Urinary bladder (tissue), 4 donors: ENCODE data around the gene DHRSX. TPM values are rescaled to one million over a fixed set of nuclear protein-coding genes. Genes with fewer than 3 reads are reported as not detected.
"Not testable (repeated sequence)": the region's sequence is repeated elsewhere in the genome, so short reads cannot be mapped to it uniquely, and the experiment has no call there.

Source experiments
- DNase-seq: peaks from one replicate; pipeline ENCODE4 v3.0.0-alpha.2; 2015; ENCODE audit errors: extremely low spot score
- H3K27ac ChIP-seq: one replicate; pipeline ENCODE4 v1.5.1; 2013; ENCODE audit warnings: low read depth, mild to moderate bottlenecking, moderate library complexity
- H3K36me3 ChIP-seq: one replicate; pipeline ENCODE4 v1.6.1; 2013; ENCODE audit warnings: mild to moderate bottlenecking, moderate library complexity; ENCODE audit not compliant: insufficient read depth
- H3K4me1 ChIP-seq: one replicate; pipeline ENCODE4 v1.6.1; 2013; ENCODE audit warnings: mild to moderate bottlenecking, moderate library complexity; ENCODE audit not compliant: insufficient read depth
- H3K4me3 ChIP-seq: one replicate; pipeline ENCODE4 v1.5.1; 2013; ENCODE audit warnings: low read depth, low read length
- WGBS: extraction: QIAGEN DNeasy Blood & Tissue Kit; methylation state at CpG from one replicate; pipeline ENCODE4 v1.1.7; 2013; 5-methylcytosine and 5-hydroxymethylcytosine counted together
- polyA plus RNA-seq: library from polyadenylated mRNA; stranded (reverse); fragments of 200-250 nt; gene quantifications from one replicate; pipeline ENCODE4 v1.2.3, GENCODE V29; 2013
- total RNA-seq: library from RNA; depleted of rRNA; stranded (reverse); fragments of >200 nt; gene quantifications from one replicate; pipeline ENCODE4 v1.2.3, GENCODE V29; 2014
- donor health status: healthy with polysubstance abuse.
- donor health status: healthy.

DHRSX gene
- total and polyA plus RNA-seq, 2 donors: 17.3 to 19.9 TPM

GRCh38 chrX:2484256-2484655 is 16.5 kb downstream of the DHRSX start:
- Histone ChIP-seq H3K4me1 (no peaks in the 10 kb centered on the region), H3K36me3 (no peaks in the 10 kb centered on the region), H3K4me3 (no peak overlapping the region), H3K27ac (no peak overlapping the region)
- no peak for DNase-seq
- WGBS: 27% methylated on average over 12 of the region's 12 CpGs

GRCh38 chrX:2483398-2484060 is 17.2 kb downstream of the DHRSX start:
- DNase-seq: no peak
- H3K36me3 ChIP-seq: no peaks in the 10 kb centered on the region
- H3K4me1 ChIP-seq: no peaks in the 10 kb centered on the region
- no peak overlapping the region for H3K4me3 ChIP-seq
- WGBS: 65% methylated on average over 16 of the region's 16 CpGs
- no peak overlapping the region for H3K27ac ChIP-seq

- not testable (repeated sequence) for H3K27ac ChIP-seq, H3K4me1 ChIP-seq, DNase-seq, H3K36me3 ChIP-seq, H3K4me3 ChIP-seq
- WGBS: 83% methylated on average over 12 of the region's 12 CpGs
Observed at GRCh38 chrX:2481597-2481996, 19.2 kb downstream of the DHRSX start.

GRCh38 chrX:2479982-2480381 is 20.8 kb downstream of the DHRSX start:
- H3K27ac ChIP-seq, H3K36me3 ChIP-seq, H3K4me3 ChIP-seq, DNase-seq, H3K4me1 ChIP-seq: not testable (repeated sequence)
- 90% methylated on average over 5 of the region's 5 CpGs for WGBS

- Histone ChIP-seq H3K27ac (no peak overlapping the region), H3K4me3 (no peak overlapping the region), H3K4me1 (no peaks in the 10 kb centered on the region), H3K36me3 (no peaks in the 10 kb centered on the region)
- whole genome bisulfite sequencing: 96% methylated on average over 15 of the region's 15 CpGs
- DNase-seq: no peak
Observed at GRCh38 chrX:2479420-2479780, 21.4 kb downstream of the DHRSX start.

GRCh38 chrX:2478546-2479419 is 22.0 kb downstream of the DHRSX start:
- Histone ChIP-seq H3K27ac (no peak overlapping the region), H3K4me1 (no peaks in the 10 kb centered on the region), H3K4me3 (no peak overlapping the region), H3K36me3 (no peaks in the 10 kb centered on the region)
- 90% methylated on average over 21 of the region's 21 CpGs for WGBS
- no peak for DNase-seq

GRCh38 chrX:2477313-2477712 is 23.5 kb downstream of the DHRSX start:
- DNase-seq, H3K4me1 ChIP-seq, H3K36me3 ChIP-seq, H3K4me3 ChIP-seq, H3K27ac ChIP-seq: not testable (repeated sequence)
- WGBS: 92% methylated on average over 11 of the region's 11 CpGs

- Histone ChIP-seq H3K36me3 (no peaks in the 10 kb centered on the region), H3K4me3 (no peak overlapping the region), H3K27ac (no peak overlapping the region), H3K4me1 (no peaks in the 10 kb centered on the region)
- 87% methylated on average over 18 of the region's 18 CpGs for WGBS
- DNase-seq: no peak
Observed at GRCh38 chrX:2474963-2475726, 25.6 kb downstream of the DHRSX start.

GRCh38 chrX:2474280-2474962 is 26.4 kb downstream of the DHRSX start:
- Histone ChIP-seq H3K4me1 (no peaks in the 10 kb centered on the region), H3K27ac (no peak overlapping the region), H3K36me3 (no peaks in the 10 kb centered on the region), H3K4me3 (no peak overlapping the region)
- DNase-seq: no peak
- WGBS: 80% methylated on average over 20 of the region's 20 CpGs

- not testable (repeated sequence) for H3K4me3 ChIP-seq, H3K4me1 ChIP-seq, H3K36me3 ChIP-seq, H3K27ac ChIP-seq, DNase-seq
- 80% methylated on average over 15 of the region's 15 CpGs for WGBS
Observed at GRCh38 chrX:2473064-2473463, 27.7 kb downstream of the DHRSX start.

GRCh38 chrX:2471641-2472040 is 29.1 kb downstream of the DHRSX start:
- H3K4me3 ChIP-seq: no peak overlapping the region
- 92% methylated on average over 7 of the region's 7 CpGs for WGBS
- H3K4me1 ChIP-seq: no peaks in the 10 kb centered on the region
- no peak overlapping the region for H3K27ac ChIP-seq
- no peak for DNase-seq
- no peaks in the 10 kb centered on the region for H3K36me3 ChIP-seq

- WGBS: 98% methylated on average over 10 of the region's 10 CpGs
- not testable (repeated sequence) for H3K4me3 ChIP-seq, H3K36me3 ChIP-seq, H3K27ac ChIP-seq, H3K4me1 ChIP-seq, DNase-seq
Observed at GRCh38 chrX:2471126-2471525, 29.6 kb downstream of the DHRSX start.

- not testable (repeated sequence) for DNase-seq, H3K4me1 ChIP-seq, H3K27ac ChIP-seq, H3K4me3 ChIP-seq, H3K36me3 ChIP-seq
- WGBS: 91% methylated on average over 4 of the region's 4 CpGs
Observed at GRCh38 chrX:2469852-2470251, 30.9 kb downstream of the DHRSX start.
